GM19395 (cell line): ENCODE measurements around the gene PPFIA1.

Experiments
- ATAC-seq: cut with Tn5 transposase; IDR thresholded peaks from one replicate; pipeline ENCODE4 v1.9.1; 2021; ENCODE audit warnings: mild to moderate bottlenecking, moderate library complexity; ENCODE audit not compliant: unreplicated experiment

Gene PPFIA1

GRCh38 chr11:70410276-70411205, 140.1 kb downstream of the PPFIA1 start:
- no peak for ATAC-seq

GRCh38 chr11:70411713-70412452, 141.4 kb downstream of the PPFIA1 start:
- no peak for ATAC-seq

GRCh38 chr11:70413151-70413550, 142.7 kb downstream of the PPFIA1 start:
- no peak for ATAC-seq

GRCh38 chr11:70414341-70415100, 144.0 kb downstream of the PPFIA1 start:
- no peak for ATAC-seq

- no peak for ATAC-seq
Observed at GRCh38 chr11:70415191-70415590, 144.7 kb downstream of the PPFIA1 start.

GRCh38 chr11:70415642-70416395, 145.3 kb downstream of the PPFIA1 start:
- no peak for ATAC-seq

- ATAC-seq = no peak
Observed at GRCh38 chr11:70416881-70417280, 146.4 kb downstream of the PPFIA1 start.

GRCh38 chr11:70418130-70418529, 147.6 kb downstream of the PPFIA1 start:
- no peak for ATAC-seq

- ATAC-seq = no peak
Observed at GRCh38 chr11:70419307-70420007, 149.0 kb downstream of the PPFIA1 start.

- no peak for ATAC-seq
Observed at GRCh38 chr11:70420008-70420464, 149.5 kb downstream of the PPFIA1 start.

GRCh38 chr11:70420496-70420895, 150.0 kb downstream of the PPFIA1 start:
- ATAC-seq = no peak

GRCh38 chr11:70421123-70421522, 150.6 kb downstream of the PPFIA1 start:
- no peak for ATAC-seq

- no peak for ATAC-seq
Observed at GRCh38 chr11:70422692-70423522, 152.4 kb downstream of the PPFIA1 start.

- ATAC-seq = peak; percentile 44
Observed at GRCh38 chr11:70423523-70424505, 153.3 kb downstream of the PPFIA1 start.

- no peak for ATAC-seq
Observed at GRCh38 chr11:70424765-70425344, 154.4 kb downstream of the PPFIA1 start.

- ATAC-seq = no peak
Observed at GRCh38 chr11:70427436-70427835, 156.9 kb downstream of the PPFIA1 start.

GRCh38 chr11:70428701-70429427, 158.4 kb downstream of the PPFIA1 start:
- ATAC-seq = no peak
